K562 (cell line): Measurements from ENCODE around the gene SLC16A4. TPM values are rescaled to one million over a fixed set of nuclear protein-coding genes. Genes with fewer than 3 reads are reported as not detected.

Source experiments
- ATAC-seq: fragments of 200-7000 bp; cut with Tn5 transposase; 3 replicates; pipeline ENCODE4 v1.9.1; 2020; ENCODE audit warnings: moderate library complexity
- BruUV-seq: library from RNA; stranded (reverse); fragments of 400-500 nt; replicated peaks from 2 replicates; lab custom pipeline; 2021; lab: Mats Ljungman, UMichigan
- CTCF ChIA-PET: fragments of 300-600 bp; formaldehyde crosslinking; extraction: SDS; loops from one replicate; lab custom pipeline; 2021; ENCODE audit warnings: low intra/inter-chr PET ratio; lab: Yijun Ruan, JAX
- POLR2A ChIA-PET: fragments of 300-600, 350-650 bp; sonication (Branson Sonifier 250); formaldehyde crosslinking; extraction: SDS; loops from one replicate; lab custom pipeline; 2021; ENCODE audit warnings: antibody characterized with exemption, inconsistent platforms; lab: Yijun Ruan, JAX
- DNase-seq, 4 experiments: peaks; one replicate each; pipeline versions ENCODE4 v3.0.0 to v3.0.0-alpha.2; 2011 to 2018; ENCODE audit warnings: low spot score in 3 of 4, mixed read lengths in 3 of 4; ENCODE audit errors: extremely low read depth in 1 of 4
- FAIRE-seq: peaks from 2 replicates; lab custom pipeline; 2011; peaks lifted over from hg19 to GRCh38; lab: Jason Lieb, UNC
- H2AFZ ChIP-seq: 2 replicates; pipeline ENCODE4 v1.6.0; 2011; ENCODE audit warnings: low read depth, low read length, control low read depth, inconsistent platforms
- H3K27ac ChIP-seq: fragments of 200-600 bp; 3 replicates; pipeline ENCODE4 v1.8.0; 2011; ENCODE audit warnings: low read depth, mild to moderate bottlenecking, control low read depth, inconsistent platforms, low read length, moderate library complexity, mixed read lengths; ENCODE audit errors: extremely low read depth
- H3K27me3 ChIP-seq, 2 experiments: fragments of 300-600 bp in 1 of 2; 2 replicates in 1 of 2; 3 replicates in 1 of 2; pipeline versions ENCODE4 v1.6.0 to v1.8.0; 2011; ENCODE audit warnings: inconsistent platforms in 2 of 2, low read length in 2 of 2, mild to moderate bottlenecking in 1 of 2, mixed read lengths in 1 of 2, moderate library complexity in 1 of 2; ENCODE audit not compliant: control insufficient read depth in 2 of 2, insufficient read depth in 2 of 2
- H3K36me3 ChIP-seq: fragments of 300-600 bp; 3 replicates; pipeline ENCODE4 v1.8.0; 2011; ENCODE audit warnings: mild to moderate bottlenecking, low read length, inconsistent platforms; ENCODE audit not compliant: control insufficient read depth, insufficient read depth
- H3K4me1 ChIP-seq, 2 experiments: fragments of 200-600 bp in 1 of 2; replicated peaks in 1 of 2; 2 replicates in 1 of 2; 3 replicates in 1 of 2; pipeline versions ENCODE4 v1.5.1 to v1.8.0; 2011; ENCODE audit warnings: inconsistent platforms in 2 of 2, low read length in 2 of 2, mild to moderate bottlenecking in 1 of 2, mixed read lengths in 1 of 2, moderate library complexity in 1 of 2; ENCODE audit not compliant: control insufficient read depth in 2 of 2, insufficient read depth in 2 of 2
- H3K4me2 ChIP-seq: 2 replicates; pipeline ENCODE4 v1.6.1; 2011; ENCODE audit warnings: low read length, control low read depth, inconsistent platforms, mixed read lengths; ENCODE audit not compliant: insufficient read depth
- H3K4me3 ChIP-seq: fragments of 200-600 bp; sonication (generic), shearing (Covaris generic); 2 replicates; pipeline ENCODE4 v1.5.1; 2016; ENCODE audit warnings: control low read depth, inconsistent platforms
- H3K79me2 ChIP-seq: fragments of 200-600 bp; 3 replicates; pipeline ENCODE4 v1.8.0; 2011; ENCODE audit warnings: low read length, inconsistent platforms; ENCODE audit not compliant: control insufficient read depth, insufficient read depth
- H3K9ac ChIP-seq, 2 experiments: 2 replicates each; pipeline versions ENCODE4 v1.6.0 to v1.6.1; 2011; ENCODE audit warnings: low read depth in 2 of 2, low read length in 2 of 2, control low read depth in 1 of 2, inconsistent platforms in 1 of 2, mild to moderate bottlenecking in 1 of 2, mixed read lengths in 1 of 2; ENCODE audit not compliant: insufficient read depth in 1 of 2
- H3K9me1 ChIP-seq: one replicate; pipeline ENCODE4 v1.6.0; 2011; ENCODE audit warnings: inconsistent platforms, mild to moderate bottlenecking, low read length, moderate library complexity; ENCODE audit not compliant: control insufficient read depth, insufficient read depth
- H3K9me3 ChIP-seq: replicated peaks from 2 replicates; pipeline ENCODE4 v1.5.1; 2011; ENCODE audit warnings: low read depth, low read length, inconsistent platforms; ENCODE audit not compliant: control insufficient read depth, insufficient read depth
- H4K20me1 ChIP-seq: replicated peaks from 2 replicates; pipeline ENCODE4 v1.6.1; 2011; ENCODE audit warnings: low read length, inconsistent platforms, mixed read lengths; ENCODE audit not compliant: control insufficient read depth, insufficient read depth
- MAZ ChIP-seq, 2 experiments: fragments of 450-650 bp in 1 of 2; sonication (generic) in 1 of 2; formaldehyde crosslinking; IDR thresholded peaks in 1 of 2; conservative IDR thresholded peaks in 1 of 2; 2 replicates each; pipeline versions ENCODE4 v1.4.0 to v1.5.0; 2020; ENCODE audit warnings: mild to moderate bottlenecking in 1 of 2, missing genetic modification reagents in 1 of 2
- MGA ChIP-seq: fragments of 450-650 bp; IDR thresholded peaks from 2 replicates; pipeline ENCODE4 v1.6.1; 2016; ENCODE audit warnings: mild to moderate bottlenecking, moderate library complexity
- THAP12 ChIP-seq: fragments of 250-450 bp; sonication (Bioruptor Pico); IDR thresholded peaks from 2 replicates; pipeline ENCODE4 v1.9.0; 2021; ENCODE audit warnings: mild to moderate bottlenecking, inconsistent platforms
- ZNF384 ChIP-seq: IDR thresholded peaks from 2 replicates; pipeline ENCODE4 v1.6.1; 2012; ENCODE audit warnings: low read depth, low read length, improper control_type of control experiment
- ZNF436 ChIP-seq: fragments of 250-450, 450-650 bp; sonication (Bioruptor Pico); formaldehyde crosslinking; IDR thresholded peaks from 2 replicates; pipeline ENCODE4 v1.7.0; 2020; ENCODE audit warnings: mild to moderate bottlenecking
- WGBS: fragments of 100-300 bp; shearing (Covaris generic); methylation state at CpG from one replicate; pipeline ENCODE4 v1.1.6; 2016; ENCODE audit warnings: low coverage, mixed read lengths; ENCODE audit not compliant: insufficient coverage; ENCODE audit errors: missing lambda C conversion rate; 5-methylcytosine and 5-hydroxymethylcytosine counted together
- in situ Hi-C: fragments of 300-500 bp; cut with MboI; formaldehyde crosslinking; loops from 4 replicates; pipeline ENCODE4 v1.15.0; 2018; ENCODE audit warnings: inconsistent platforms, mixed read lengths
- intact Hi-C: fragments of 100-400 bp; cut with micrococcal nuclease; formaldehyde crosslinking; loops from 2 replicates; pipeline ENCODE4 v1.14.2; 2022
- polyA plus RNA-seq, 8 experiments: library from polyadenylated mRNA; depleted of rRNA in 4 of 8; stranded (reverse) in 5 of 8; unstranded in 3 of 8; fragments of >200 nt; fragmentation: Nextera tagmentation in 2 of 8; fragmentation: Illumina TruSeq in 1 of 8; extraction: Ambion mirVana in 2 of 8; extraction: Trizol in 1 of 8; gene quantifications; 2 replicates each; pipeline versions ENCODE4 v1.2.1 to v1.2.3, GENCODE V29; 2011 to 2014; ENCODE audit warnings: inconsistent platforms in 1 of 8, missing spikeins in 1 of 8
- total RNA-seq, 7 experiments: library from RNA; depleted of rRNA in 6 of 7; stranded (reverse); fragments of >200 nt in 6 of 7; fragmentation: Illumina TruSeq in 2 of 7; extraction: Trizol in 2 of 7; gene quantifications; 2 replicates each; pipeline versions ENCODE4 v1.2.1 to v1.2.3, GENCODE V29; 2011 to 2021; ENCODE audit warnings: low replicate concordance in 1 of 7
- TF ChIP-seq, protein P1 (sequence below): fragments of 250-450 bp; sonication (Bioruptor Pico); IDR thresholded peaks from 2 replicates; pipeline ENCODE4 v1.5.0; 2020; ENCODE audit warnings: mild to moderate bottlenecking

The SLC16A4 gene
- total and polyA plus RNA-seq, 9 of the 15 experiments (the other 6 are each of a cell fraction or from before 2014, with no cell fraction given) = 0.04 to 0.31 (median 0.18) TPM; not detected in 1

DNA sequence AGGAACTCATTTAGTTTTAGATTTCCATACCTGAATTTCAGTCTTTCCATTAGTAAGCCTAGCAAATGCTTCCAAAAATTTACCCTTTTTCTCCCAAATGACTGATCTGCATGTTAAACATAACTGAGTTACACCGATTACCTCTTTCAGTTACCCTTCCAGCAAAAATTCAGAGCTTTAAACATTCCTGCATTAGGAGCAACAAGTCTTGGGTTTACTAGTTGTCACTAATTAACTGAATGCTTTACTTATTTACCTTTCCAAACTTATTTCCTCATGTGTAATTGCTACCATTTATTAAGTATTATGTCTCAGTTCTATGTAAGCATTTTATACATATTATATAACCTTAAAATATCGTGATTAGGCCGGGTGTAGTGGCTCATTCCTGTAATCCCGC, 13.6 kb upstream of the SLC16A4 start:
- ChIA-PET CTCF (no interaction called here), POLR2A (interaction anchor here (1.0 to 2.7 kb wide), 4 partner anchors 9 to 66 kb away, joined by 3 to 7 read pairs (median 5); no protein-coding TSS in a partner anchor)
- 84% methylated on average over 4 of the region's 4 CpGs for WGBS
- H3K9me3 ChIP-seq = no peaks in the 10 kb centered on the region
- TF ChIP-seq, protein P1, sequence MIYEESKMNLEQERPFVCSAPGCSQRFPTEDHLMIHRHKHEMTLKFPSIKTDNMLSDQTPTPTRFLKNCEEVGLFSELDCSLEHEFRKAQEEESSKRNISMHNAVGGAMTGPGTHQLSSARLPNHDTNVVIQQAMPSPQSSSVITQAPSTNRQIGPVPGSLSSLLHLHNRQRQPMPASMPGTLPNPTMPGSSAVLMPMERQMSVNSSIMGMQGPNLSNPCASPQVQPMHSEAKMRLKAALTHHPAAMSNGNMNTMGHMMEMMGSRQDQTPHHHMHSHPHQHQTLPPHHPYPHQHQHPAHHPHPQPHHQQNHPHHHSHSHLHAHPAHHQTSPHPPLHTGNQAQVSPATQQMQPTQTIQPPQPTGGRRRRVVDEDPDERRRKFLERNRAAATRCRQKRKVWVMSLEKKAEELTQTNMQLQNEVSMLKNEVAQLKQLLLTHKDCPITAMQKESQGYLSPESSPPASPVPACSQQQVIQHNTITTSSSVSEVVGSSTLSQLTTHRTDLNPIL (CRISPR knock-in tag) = no peak
- TF ChIP-seq ZNF436 (CRISPR knock-in tag) (no peak), THAP12 (no peak), MAZ (CRISPR knock-in tag; conservative IDR thresholded peaks at IDR 0.05 in 1 of 2, IDR thresholded peaks at IDR 0.05 in 1 of 2) (0 out of 4 replicates have a peak, but pooled peaks of 1 of the 2 experiments have one; percentile 16), ZNF384 (no peak), MGA (no peak)
- peaks cover 34% of the 10 kb centered on the region for H3K79me2 ChIP-seq
- no peak overlapping the region for H2AFZ ChIP-seq
- H3K9me1 ChIP-seq = no peaks in the 10 kb centered on the region
- H3K4me2 ChIP-seq = no peak overlapping the region
- H3K27me3 ChIP-seq = no peaks in the 10 kb centered on the region
- no peaks in the 10 kb centered on the region for H4K20me1 ChIP-seq
- peaks cover 5 to 15% of the 10 kb centered on the region in 2 experiments; a peak in 3 of 5 replicates for H3K4me1 ChIP-seq
- DNase-seq (no peak), FAIRE-seq (no peak), ATAC-seq (no peak)
- peaks cover 62% of the 10 kb centered on the region for H3K36me3 ChIP-seq
- no TSS peak for BruUV-seq
- intact Hi-C loops = no loop called here
- in situ Hi-C loops = no loop called here
- no peak overlapping the region for H3K4me3 ChIP-seq
- H3K9ac ChIP-seq = no peak overlapping the region
- no peak overlapping the region for H3K27ac ChIP-seq
